Stimulated activated memory B cell treated with anti-CD40 and anti-IgM and Interleukin-4, amounts not matched to agents 10 μg/mL and 1 μg/mL and 100 μg/mL, for 72 hours (primary cell): ENCODE data around the gene SYT2.

ENCODE experiments used
- ATAC-seq: fragments of 150-1000 bp; cut with Tn5 transposase; 2 replicates; pipeline ENCODE4 v1.10.0; 2021
- H3K27ac Mint-ChIP-seq: one replicate; pipeline ENCODE4 v1.8.0; 2022; ENCODE audit warnings: mild to moderate bottlenecking, mixed read lengths
- H3K27me3 Mint-ChIP-seq: one replicate; pipeline ENCODE4 v1.8.0; 2022; ENCODE audit warnings: mixed read lengths
- H3K36me3 Mint-ChIP-seq: one replicate; pipeline ENCODE4 v1.8.0; 2022; ENCODE audit warnings: mixed read lengths
- H3K4me1 Mint-ChIP-seq: one replicate; pipeline ENCODE4 v1.8.0; 2022; ENCODE audit warnings: mixed read lengths
- H3K4me3 Mint-ChIP-seq: one replicate; pipeline ENCODE4 v1.8.0; 2022; ENCODE audit warnings: mild to moderate bottlenecking, moderate library complexity, mixed read lengths
- H3K9me3 Mint-ChIP-seq: one replicate; pipeline ENCODE4 v1.8.0; 2022; ENCODE audit warnings: mixed read lengths

Gene SYT2

DNA sequence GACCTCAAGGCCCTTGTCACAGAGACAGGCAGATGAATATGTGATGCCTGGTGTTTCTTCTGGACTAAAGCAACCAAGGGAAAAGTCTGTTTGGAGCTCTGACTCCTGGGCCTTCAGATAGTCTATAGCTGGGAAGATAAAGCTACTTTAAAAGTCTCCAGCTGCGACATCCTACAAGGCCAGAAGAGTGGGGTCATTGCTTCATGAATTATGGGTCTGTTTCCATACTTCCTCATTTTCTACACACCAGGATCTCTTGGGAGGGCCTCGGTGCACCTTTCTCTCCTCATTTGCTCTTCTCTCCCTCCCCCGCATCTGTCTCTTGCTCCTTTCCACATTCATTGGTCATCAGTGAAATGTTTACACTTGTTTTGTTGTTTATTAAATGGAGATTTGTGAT lies 44.8 kb downstream of the SYT2 start:
- Mint-ChIP-seq H3K36me3 (no peaks in the 10 kb centered on the region), H3K4me3 (no peak overlapping the region), H3K27me3 (peaks cover 39% of the 10 kb centered on the region), H3K9me3 (no peaks in the 10 kb centered on the region), H3K27ac (no peak overlapping the region), H3K4me1 (no peaks in the 10 kb centered on the region)
- no peak for ATAC-seq

DNA sequence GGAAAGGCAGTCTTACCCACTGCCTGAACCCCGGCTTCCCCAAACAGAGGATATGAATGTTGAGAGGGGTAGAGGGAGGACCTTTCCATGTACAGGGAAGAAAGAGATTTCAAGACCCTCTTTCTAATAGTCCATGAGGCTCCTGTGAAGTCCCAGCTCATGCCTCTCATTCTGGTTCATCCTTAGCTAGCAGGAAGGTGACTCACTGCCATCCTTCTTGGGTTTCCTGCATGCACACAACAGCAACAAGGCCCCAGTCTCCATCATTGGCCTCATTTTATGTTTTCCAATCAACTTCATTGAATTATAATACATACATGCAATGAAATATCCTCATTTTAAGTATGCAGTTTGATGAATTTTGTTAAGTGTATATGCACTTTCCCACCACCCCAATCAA lies 46.2 kb downstream of the SYT2 start:
- no peak for ATAC-seq
- Mint-ChIP-seq H3K27me3 (peaks cover 48% of the 10 kb centered on the region), H3K9me3 (no peaks in the 10 kb centered on the region), H3K4me1 (no peaks in the 10 kb centered on the region), H3K36me3 (no peaks in the 10 kb centered on the region), H3K27ac (no peak overlapping the region), H3K4me3 (no peak overlapping the region)

DNA sequence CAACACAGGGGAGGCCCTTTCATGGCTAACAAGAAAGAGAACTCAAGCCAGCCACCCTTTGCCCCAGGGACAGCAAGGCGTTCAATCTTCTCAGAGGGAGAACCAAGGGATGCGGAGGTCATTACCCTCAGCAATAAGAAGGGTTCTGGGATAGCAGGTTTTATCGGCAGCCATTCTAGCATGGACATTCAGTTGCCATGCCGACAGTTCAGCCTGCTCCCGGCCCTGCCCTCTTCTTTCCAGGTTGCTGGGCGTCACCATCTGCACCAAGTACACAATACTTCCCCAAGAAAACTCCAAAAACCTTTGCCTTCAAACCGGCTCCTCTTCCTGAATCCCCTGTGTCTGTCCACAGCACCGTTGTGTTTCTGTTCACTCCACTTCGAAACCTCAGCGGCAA lies 47.1 kb downstream of the SYT2 start:
- Mint-ChIP-seq H3K4me1 (no peaks in the 10 kb centered on the region), H3K36me3 (no peaks in the 10 kb centered on the region), H3K4me3 (no peak overlapping the region), H3K9me3 (no peaks in the 10 kb centered on the region), H3K27ac (no peak overlapping the region), H3K27me3 (peaks cover 58% of the 10 kb centered on the region)
- no peak for ATAC-seq

GRCh38 chr1:202662081-202662480 lies 48.2 kb downstream of the SYT2 start:
- H3K4me3 Mint-ChIP-seq, result no peak overlapping the region
- no peaks in the 10 kb centered on the region for H3K9me3 Mint-ChIP-seq
- H3K4me1 Mint-ChIP-seq, result no peaks in the 10 kb centered on the region
- H3K27me3 Mint-ChIP-seq, result peaks cover 66% of the 10 kb centered on the region
- ATAC-seq, result no peak
- no peak overlapping the region for H3K27ac Mint-ChIP-seq
- no peaks in the 10 kb centered on the region for H3K36me3 Mint-ChIP-seq

DNA sequence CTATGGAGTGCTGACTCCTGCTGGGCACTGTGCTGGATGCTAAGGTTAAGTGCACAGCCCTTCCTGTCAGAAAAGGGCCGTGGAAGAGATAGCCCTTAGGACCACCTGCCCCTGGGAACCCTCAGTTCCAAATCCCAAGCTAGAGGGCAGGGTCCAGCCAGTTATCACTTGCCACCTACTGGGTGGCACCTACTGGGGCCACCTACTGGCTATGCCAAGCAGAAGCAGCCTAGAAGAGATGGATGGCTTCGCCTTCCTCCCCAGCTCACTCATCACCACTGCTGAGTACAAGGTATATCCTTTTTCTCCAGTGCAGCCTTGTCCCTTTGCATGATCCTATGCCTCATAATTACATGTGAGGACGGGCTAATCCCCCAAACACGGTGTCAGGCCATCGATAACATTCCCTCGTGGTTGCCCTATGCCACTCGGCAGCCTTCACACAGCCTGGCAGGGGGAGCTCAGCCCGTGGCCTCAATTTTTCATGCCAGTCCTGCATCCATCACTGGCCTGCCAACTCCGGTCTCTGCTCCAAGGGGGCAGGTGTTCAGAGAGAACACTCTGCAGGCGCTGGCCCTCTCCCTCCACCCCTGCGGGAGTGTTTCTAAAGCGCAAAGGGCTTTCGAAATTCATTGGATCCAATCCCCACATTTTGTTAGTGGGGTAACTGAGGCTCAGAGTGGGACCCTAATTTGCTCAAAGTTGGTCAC lies 49.0 kb downstream of the SYT2 start:
- Mint-ChIP-seq H3K27me3 (peaks cover 74% of the 10 kb centered on the region), H3K9me3 (no peaks in the 10 kb centered on the region), H3K4me1 (no peaks in the 10 kb centered on the region), H3K36me3 (no peaks in the 10 kb centered on the region), H3K4me3 (no peak overlapping the region), H3K27ac (no peak overlapping the region)
- ATAC-seq, result no peak

- no peak for ATAC-seq
- H3K4me3 Mint-ChIP-seq, result no peak overlapping the region
- H3K36me3 Mint-ChIP-seq, result no peaks in the 10 kb centered on the region
- peaks cover 74% of the 10 kb centered on the region for H3K27me3 Mint-ChIP-seq
- no peaks in the 10 kb centered on the region for H3K9me3 Mint-ChIP-seq
- H3K27ac Mint-ChIP-seq, result no peak overlapping the region
- no peaks in the 10 kb centered on the region for H3K4me1 Mint-ChIP-seq
Measured at GRCh38 chr1:202659974-202660373, 50.3 kb downstream of the SYT2 start.

DNA sequence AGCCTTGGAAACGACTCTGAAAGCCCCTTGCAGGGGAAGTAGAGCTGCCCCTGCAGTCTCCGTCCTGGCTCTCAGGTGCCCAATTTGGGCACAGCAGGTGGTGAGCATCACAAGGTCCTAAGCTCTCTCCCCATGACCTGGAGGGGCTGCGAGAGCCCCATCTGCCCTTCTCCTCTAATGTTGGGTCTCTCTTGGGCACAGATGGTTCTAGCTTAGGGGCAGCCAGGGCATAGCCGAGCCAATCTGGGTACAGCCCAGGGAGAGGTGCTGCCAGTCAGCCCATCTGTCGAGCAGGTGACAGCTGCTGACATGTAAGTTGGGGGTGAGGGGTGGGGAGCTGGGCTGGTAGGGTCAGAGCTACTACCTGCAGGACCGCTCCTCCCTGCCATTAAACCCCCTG lies 50.7 kb downstream of the SYT2 start:
- no peak for ATAC-seq
- Mint-ChIP-seq H3K9me3 (no peaks in the 10 kb centered on the region), H3K27me3 (peaks cover 74% of the 10 kb centered on the region), H3K4me1 (no peaks in the 10 kb centered on the region), H3K36me3 (no peaks in the 10 kb centered on the region), H3K4me3 (no peak overlapping the region), H3K27ac (no peak overlapping the region)

DNA sequence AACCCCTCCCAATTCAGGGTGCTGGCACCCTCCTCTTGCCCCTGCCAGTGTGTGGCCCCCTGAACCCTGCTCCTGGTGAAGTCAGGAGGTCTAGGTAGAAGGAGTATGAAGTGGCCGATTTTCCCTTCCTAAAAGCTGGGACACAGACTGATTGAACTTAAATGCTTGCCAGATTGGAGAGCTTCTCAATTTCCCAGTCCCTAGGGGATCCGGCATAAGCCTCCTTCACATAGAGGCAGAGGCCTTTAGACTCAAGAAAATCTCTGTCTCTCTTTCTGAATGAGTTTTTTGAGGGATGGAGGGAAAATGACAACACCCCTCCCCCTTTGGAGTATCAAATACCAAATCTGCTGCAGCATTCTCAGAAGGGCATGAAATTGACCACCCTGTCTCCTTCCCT lies 51.5 kb downstream of the SYT2 start:
- peaks cover 71% of the 10 kb centered on the region for H3K27me3 Mint-ChIP-seq
- H3K4me1 Mint-ChIP-seq, result no peaks in the 10 kb centered on the region
- no peaks in the 10 kb centered on the region for H3K9me3 Mint-ChIP-seq
- no peak overlapping the region for H3K4me3 Mint-ChIP-seq
- no peaks in the 10 kb centered on the region for H3K36me3 Mint-ChIP-seq
- H3K27ac Mint-ChIP-seq, result no peak overlapping the region
- ATAC-seq, result no peak

- H3K4me3 Mint-ChIP-seq, result no peak overlapping the region
- no peak overlapping the region for H3K27ac Mint-ChIP-seq
- ATAC-seq, result no peak
- no peaks in the 10 kb centered on the region for H3K9me3 Mint-ChIP-seq
- H3K27me3 Mint-ChIP-seq, result peaks cover 66% of the 10 kb centered on the region
- no peaks in the 10 kb centered on the region for H3K4me1 Mint-ChIP-seq
- H3K36me3 Mint-ChIP-seq, result no peaks in the 10 kb centered on the region
Measured at GRCh38 chr1:202658251-202658759, 51.9 kb downstream of the SYT2 start.

- Mint-ChIP-seq H3K4me3 (no peak overlapping the region), H3K4me1 (no peaks in the 10 kb centered on the region), H3K9me3 (no peaks in the 10 kb centered on the region), H3K36me3 (no peaks in the 10 kb centered on the region), H3K27me3 (peaks cover 55% of the 10 kb centered on the region), H3K27ac (no peak overlapping the region)
- no peak for ATAC-seq
Measured at GRCh38 chr1:202656951-202657646, 53.2 kb downstream of the SYT2 start.

DNA sequence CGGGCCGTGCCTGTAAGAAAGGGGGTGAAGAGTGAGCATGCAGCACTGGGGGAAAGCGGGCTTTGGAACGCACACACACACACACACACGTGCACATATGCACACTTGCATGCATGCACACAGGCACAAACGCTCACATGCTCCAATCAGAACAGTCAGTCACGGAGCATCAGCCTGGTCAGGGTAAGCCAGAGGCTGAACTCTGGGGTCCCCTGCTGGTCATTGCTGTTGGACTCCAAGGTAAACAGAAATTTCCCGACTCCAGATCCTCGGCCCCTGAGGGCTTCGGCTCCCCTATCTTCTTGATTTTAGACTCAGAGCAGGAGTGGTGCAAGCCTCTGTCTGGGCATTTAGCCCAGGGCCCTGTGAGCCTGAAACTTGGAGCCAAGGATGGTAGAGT lies 54.2 kb downstream of the SYT2 start:
- Mint-ChIP-seq H3K36me3 (no peaks in the 10 kb centered on the region), H3K27me3 (peaks cover 49% of the 10 kb centered on the region), H3K27ac (no peak overlapping the region), H3K4me1 (no peaks in the 10 kb centered on the region), H3K9me3 (no peaks in the 10 kb centered on the region), H3K4me3 (no peak overlapping the region)
- no peak for ATAC-seq

DNA sequence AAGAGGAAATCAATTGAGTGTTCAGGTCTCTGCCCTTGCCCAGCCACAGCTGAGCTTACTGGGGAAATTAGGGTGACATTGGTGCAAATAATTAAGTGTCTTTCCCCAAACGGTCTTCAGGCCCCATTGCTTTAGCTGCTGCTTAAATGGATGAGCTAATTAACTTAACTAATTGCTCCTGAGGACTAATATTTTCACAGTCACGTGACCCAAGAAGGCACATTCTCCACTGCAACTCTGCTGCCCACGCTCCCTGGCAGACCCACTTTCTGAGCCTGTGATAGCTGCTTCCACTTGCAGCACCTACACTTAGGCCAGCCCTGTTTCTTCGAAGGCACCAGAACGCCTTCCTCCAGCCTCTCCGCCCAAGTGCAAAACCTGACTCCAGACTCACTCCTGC lies 56.2 kb downstream of the SYT2 start:
- peaks cover 48% of the 10 kb centered on the region for H3K27me3 Mint-ChIP-seq
- H3K9me3 Mint-ChIP-seq, result no peaks in the 10 kb centered on the region
- no peaks in the 10 kb centered on the region for H3K4me1 Mint-ChIP-seq
- ATAC-seq, result no peak
- no peaks in the 10 kb centered on the region for H3K36me3 Mint-ChIP-seq
- no peak overlapping the region for H3K27ac Mint-ChIP-seq
- no peak overlapping the region for H3K4me3 Mint-ChIP-seq

- H3K9me3 Mint-ChIP-seq, result no peaks in the 10 kb centered on the region
- peaks cover 1% of the 10 kb centered on the region for H3K4me1 Mint-ChIP-seq
- H3K36me3 Mint-ChIP-seq, result no peaks in the 10 kb centered on the region
- H3K27ac Mint-ChIP-seq, result no peak overlapping the region
- no peak for ATAC-seq
- H3K27me3 Mint-ChIP-seq, result peaks cover 49% of the 10 kb centered on the region
- H3K4me3 Mint-ChIP-seq, result no peak overlapping the region
Measured at GRCh38 chr1:202649553-202650392, 60.5 kb downstream of the SYT2 start.

DNA sequence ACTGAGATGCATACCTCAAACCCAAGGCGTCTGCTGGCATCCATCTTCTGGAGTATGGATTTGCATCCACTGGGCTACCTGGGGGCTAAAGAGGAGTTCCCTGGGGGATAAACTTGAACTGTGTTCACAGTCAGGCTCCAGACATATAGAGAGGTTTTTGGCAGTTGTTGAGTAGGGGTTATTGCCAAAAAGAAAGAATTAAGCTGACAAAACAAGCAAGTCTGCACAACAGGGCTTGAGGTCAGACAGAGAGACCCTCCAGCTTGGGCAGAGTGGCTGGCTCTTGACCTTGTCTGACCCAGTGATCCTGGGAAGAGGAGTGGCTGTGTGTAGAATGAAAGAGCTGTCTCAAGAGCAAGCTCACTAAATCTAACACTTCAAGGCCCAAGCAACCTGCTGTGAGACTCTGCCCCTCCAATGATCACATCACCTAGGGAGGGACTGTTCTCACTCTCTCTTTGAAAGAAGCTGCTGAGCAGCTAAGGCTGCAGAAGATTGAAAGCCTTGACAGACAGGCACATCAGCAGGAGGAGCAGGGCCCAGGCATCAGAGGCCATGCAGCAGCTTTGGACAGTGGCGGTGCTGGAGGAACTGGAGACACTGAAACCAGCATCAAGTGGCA lies 61.5 kb downstream of the SYT2 start:
- Mint-ChIP-seq H3K9me3 (no peaks in the 10 kb centered on the region), H3K27me3 (peaks cover 54% of the 10 kb centered on the region), H3K4me3 (no peak overlapping the region), H3K27ac (no peak overlapping the region), H3K4me1 (peaks cover 12% of the 10 kb centered on the region), H3K36me3 (no peaks in the 10 kb centered on the region)
- no peak for ATAC-seq

- no peak for ATAC-seq
- peaks cover 76% of the 10 kb centered on the region for H3K27me3 Mint-ChIP-seq
- H3K27ac Mint-ChIP-seq, result no peak overlapping the region
- no peaks in the 10 kb centered on the region for H3K36me3 Mint-ChIP-seq
- H3K4me1 Mint-ChIP-seq, result peaks cover 30% of the 10 kb centered on the region
- H3K4me3 Mint-ChIP-seq, result no peak overlapping the region
- no peaks in the 10 kb centered on the region for H3K9me3 Mint-ChIP-seq
Measured at GRCh38 chr1:202645097-202645476, 65.2 kb downstream of the SYT2 start.
